ENCODE measurements around the gene TENT5C.

DNA sequence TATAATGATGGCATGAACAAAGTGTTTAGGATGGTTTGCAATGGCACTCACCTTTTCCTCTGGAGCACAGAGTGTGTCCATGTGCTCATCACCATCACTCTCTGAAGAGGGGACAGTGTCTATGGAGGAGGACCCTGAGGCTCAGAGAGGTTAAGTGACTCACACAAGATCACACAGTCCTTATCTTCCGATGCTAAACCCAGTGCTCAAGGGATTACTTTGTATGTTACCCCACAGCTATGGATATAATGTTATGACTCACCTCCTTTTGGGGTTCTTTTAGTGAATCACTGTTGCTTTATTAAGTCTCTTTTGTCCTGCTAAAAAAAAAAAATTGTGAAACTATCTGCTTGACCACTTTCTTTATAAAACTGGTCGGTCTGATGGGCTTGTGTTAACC, 67.6 kb downstream of the TENT5C start:
- TF ChIP-seq, protein P1, sequence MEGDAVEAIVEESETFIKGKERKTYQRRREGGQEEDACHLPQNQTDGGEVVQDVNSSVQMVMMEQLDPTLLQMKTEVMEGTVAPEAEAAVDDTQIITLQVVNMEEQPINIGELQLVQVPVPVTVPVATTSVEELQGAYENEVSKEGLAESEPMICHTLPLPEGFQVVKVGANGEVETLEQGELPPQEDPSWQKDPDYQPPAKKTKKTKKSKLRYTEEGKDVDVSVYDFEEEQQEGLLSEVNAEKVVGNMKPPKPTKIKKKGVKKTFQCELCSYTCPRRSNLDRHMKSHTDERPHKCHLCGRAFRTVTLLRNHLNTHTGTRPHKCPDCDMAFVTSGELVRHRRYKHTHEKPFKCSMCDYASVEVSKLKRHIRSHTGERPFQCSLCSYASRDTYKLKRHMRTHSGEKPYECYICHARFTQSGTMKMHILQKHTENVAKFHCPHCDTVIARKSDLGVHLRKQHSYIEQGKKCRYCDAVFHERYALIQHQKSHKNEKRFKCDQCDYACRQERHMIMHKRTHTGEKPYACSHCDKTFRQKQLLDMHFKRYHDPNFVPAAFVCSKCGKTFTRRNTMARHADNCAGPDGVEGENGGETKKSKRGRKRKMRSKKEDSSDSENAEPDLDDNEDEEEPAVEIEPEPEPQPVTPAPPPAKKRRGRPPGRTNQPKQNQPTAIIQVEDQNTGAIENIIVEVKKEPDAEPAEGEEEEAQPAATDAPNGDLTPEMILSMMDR (IDR thresholded peaks at IDR 0.05) = no peak
- no peak for TF ChIP-seq POLR2A (IDR thresholded peaks at IDR 0.05)
